GM12875 (cell line): Measurements from ENCODE around the gene SPTBN1.
"Not testable (repeated sequence)": the region's sequence is repeated elsewhere in the genome, so short reads cannot be mapped to it uniquely, and the experiment has no call there.

Experiments used
- H3K4me3 ChIP-seq: one replicate; pipeline ENCODE4 v1.5.1; 2011; ENCODE audit warnings: low read depth, low read length, control low read depth
- CTCF ChIP-seq: IDR thresholded peaks from 2 replicates; pipeline ENCODE4 v1.5.1; 2011; ENCODE audit warnings: low read depth, mild to moderate bottlenecking, control low read depth, inconsistent platforms, low read length, moderate library complexity, borderline replicate concordance; ENCODE audit not compliant: insufficient read depth

Gene SPTBN1

GRCh38 chr2:54526226-54526879 lies 70.2 kb downstream of the SPTBN1 start:
- TF ChIP-seq CTCF: no peak
- no peak overlapping the region for H3K4me3 ChIP-seq

- no peak overlapping the region for H3K4me3 ChIP-seq
- no peak for TF ChIP-seq CTCF
Observed at GRCh38 chr2:54528311-54528955, 72.3 kb downstream of the SPTBN1 start.

- not testable (repeated sequence) for H3K4me3 ChIP-seq
Observed at GRCh38 chr2:54529518-54529917, 73.4 kb downstream of the SPTBN1 start.

- TF ChIP-seq CTCF: no peak
- H3K4me3 ChIP-seq: no peak overlapping the region
Observed at GRCh38 chr2:54529935-54530334, 73.8 kb downstream of the SPTBN1 start.

GRCh38 chr2:54531558-54531957 lies 75.4 kb downstream of the SPTBN1 start:
- H3K4me3 ChIP-seq: no peak overlapping the region
- TF ChIP-seq CTCF: no peak

GRCh38 chr2:54534221-54534620 lies 78.1 kb downstream of the SPTBN1 start:
- no peak for TF ChIP-seq CTCF

GRCh38 chr2:54534625-54535024 lies 78.5 kb downstream of the SPTBN1 start:
- H3K4me3 ChIP-seq: no peak overlapping the region
- TF ChIP-seq CTCF: no peak

More at GRCh38 chr2:54534221-54534620, 78.1 kb downstream of the SPTBN1 start:
- H3K4me3 ChIP-seq: no peak overlapping the region
